MCF 10A (cell line): Measurements from ENCODE around the gene DICER1. TPM values are rescaled to one million over a fixed set of nuclear protein-coding genes. Genes with fewer than 3 reads are reported as not detected.

Experiments
- BruUV-seq: library from RNA; stranded (reverse); fragments of 400-500 nt; replicated peaks from 2 replicates; lab custom pipeline; 2021; lab: Mats Ljungman, UMichigan
- CTCF ChIA-PET: fragments of 300-600 bp; sonication (Branson Sonifier 250); formaldehyde crosslinking; extraction: SDS; loops from one replicate; lab custom pipeline; 2021; ENCODE audit warnings: antibody characterized with exemption, inconsistent platforms; lab: Yijun Ruan, JAX
- POLR2A ChIA-PET: fragments of 300-600, 350-650 bp; sonication (Branson Sonifier 250); formaldehyde crosslinking; extraction: SDS; loops from one replicate; lab custom pipeline; 2020; ENCODE audit warnings: antibody characterized with exemption, inconsistent platforms; lab: Yijun Ruan, JAX
- DNase-seq: peaks from one replicate; pipeline ENCODE4 v3.0.0-alpha.2; 2018; ENCODE audit not compliant: unreplicated experiment
- H3K27ac Mint-ChIP-seq: one replicate; pipeline ENCODE4 v1.8.0; 2022; ENCODE audit warnings: mild to moderate bottlenecking, low read depth, mixed read lengths; ENCODE audit not compliant: unreplicated experiment
- H3K27me3 Mint-ChIP-seq: one replicate; pipeline ENCODE4 v1.8.0; 2022; ENCODE audit warnings: mixed read lengths; ENCODE audit not compliant: insufficient read depth, unreplicated experiment
- H3K36me3 Mint-ChIP-seq: one replicate; pipeline ENCODE4 v1.8.0; 2022; ENCODE audit warnings: mild to moderate bottlenecking, moderate library complexity, mixed read lengths; ENCODE audit not compliant: insufficient read depth, unreplicated experiment
- H3K4me1 Mint-ChIP-seq: one replicate; pipeline ENCODE4 v1.8.0; 2022; ENCODE audit warnings: mixed read lengths; ENCODE audit not compliant: insufficient read depth, unreplicated experiment
- H3K4me3 Mint-ChIP-seq: one replicate; pipeline ENCODE4 v1.8.0; 2022; ENCODE audit warnings: mild to moderate bottlenecking, moderate library complexity, mixed read lengths; ENCODE audit not compliant: unreplicated experiment
- H3K9me3 Mint-ChIP-seq: one replicate; pipeline ENCODE4 v1.8.0; 2022; ENCODE audit warnings: mixed read lengths; ENCODE audit not compliant: unreplicated experiment
- intact Hi-C: fragments of 100-400 bp; cut with micrococcal nuclease; formaldehyde crosslinking; loops from 2 replicates; pipeline ENCODE4 v1.14.1; 2022
- total RNA-seq: library from RNA; stranded (reverse); gene quantifications from 2 replicates; pipeline ENCODE4 v1.2.3, GENCODE V29; 2022
- TF ChIP-seq, protein P1 (sequence below): fragments of 200-600 bp; IDR thresholded peaks from one replicate; pipeline ENCODE4 v1.8.0; 2022; ENCODE audit warnings: antibody characterized with exemption, mild to moderate bottlenecking; ENCODE audit not compliant: unreplicated experiment

Gene DICER1
- total RNA-seq, 1 experiment from 2014 or later: 35.6 TPM

DNA sequence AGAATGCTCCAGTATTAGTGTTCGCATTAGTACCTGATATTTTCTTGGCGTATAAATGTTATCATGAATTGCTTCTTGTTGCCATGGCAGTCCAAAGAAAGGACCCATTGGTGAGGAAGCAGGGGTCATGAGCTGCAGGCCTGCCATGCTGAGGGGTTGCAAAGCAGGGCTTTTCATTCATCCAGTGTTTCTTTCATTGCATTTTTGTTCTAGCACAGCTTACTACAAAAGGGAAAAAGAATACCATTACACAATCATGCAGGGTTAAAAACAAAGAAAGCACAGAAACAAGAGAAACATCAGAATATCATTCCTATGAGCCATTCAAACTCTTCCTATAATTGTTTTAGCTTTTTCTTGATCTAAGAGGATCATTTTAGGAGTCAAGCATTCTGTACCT is 24.0 kb downstream of the DICER1 start:
- Mint-ChIP-seq H3K36me3 (peaks cover 49% of the 10 kb centered on the region), H3K27me3 (no peaks in the 10 kb centered on the region), H3K27ac (peak overlapping the region; percentile 64), H3K9me3 (no peaks in the 10 kb centered on the region), H3K4me3 (no peak overlapping the region), H3K4me1 (peaks cover 24% of the 10 kb centered on the region)
- TF ChIP-seq, protein P1, sequence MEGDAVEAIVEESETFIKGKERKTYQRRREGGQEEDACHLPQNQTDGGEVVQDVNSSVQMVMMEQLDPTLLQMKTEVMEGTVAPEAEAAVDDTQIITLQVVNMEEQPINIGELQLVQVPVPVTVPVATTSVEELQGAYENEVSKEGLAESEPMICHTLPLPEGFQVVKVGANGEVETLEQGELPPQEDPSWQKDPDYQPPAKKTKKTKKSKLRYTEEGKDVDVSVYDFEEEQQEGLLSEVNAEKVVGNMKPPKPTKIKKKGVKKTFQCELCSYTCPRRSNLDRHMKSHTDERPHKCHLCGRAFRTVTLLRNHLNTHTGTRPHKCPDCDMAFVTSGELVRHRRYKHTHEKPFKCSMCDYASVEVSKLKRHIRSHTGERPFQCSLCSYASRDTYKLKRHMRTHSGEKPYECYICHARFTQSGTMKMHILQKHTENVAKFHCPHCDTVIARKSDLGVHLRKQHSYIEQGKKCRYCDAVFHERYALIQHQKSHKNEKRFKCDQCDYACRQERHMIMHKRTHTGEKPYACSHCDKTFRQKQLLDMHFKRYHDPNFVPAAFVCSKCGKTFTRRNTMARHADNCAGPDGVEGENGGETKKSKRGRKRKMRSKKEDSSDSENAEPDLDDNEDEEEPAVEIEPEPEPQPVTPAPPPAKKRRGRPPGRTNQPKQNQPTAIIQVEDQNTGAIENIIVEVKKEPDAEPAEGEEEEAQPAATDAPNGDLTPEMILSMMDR: no peak
- CTCF ChIA-PET: no interaction called here
- DNase-seq: no peak
- no TSS peak for BruUV-seq
- POLR2A ChIA-PET: no interaction called here
- intact Hi-C loops: no loop called here

DNA sequence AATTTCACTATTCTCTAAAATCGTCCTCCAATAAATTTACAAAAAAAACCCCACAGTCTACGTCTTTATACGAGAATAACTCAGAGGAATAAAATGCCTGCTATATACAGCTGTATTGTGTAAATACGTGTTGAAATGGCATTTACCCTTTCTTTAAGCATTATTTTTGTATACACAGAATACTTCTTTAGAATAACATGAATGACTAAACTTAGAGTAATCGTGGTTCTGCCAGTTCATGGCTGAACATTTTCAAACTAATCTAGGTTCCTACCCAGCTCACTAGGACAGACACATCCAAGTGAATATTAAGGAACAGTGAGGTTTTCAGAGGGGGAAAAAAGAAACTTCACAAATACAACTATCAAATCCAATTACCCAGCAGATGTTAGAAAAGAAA is 24.6 kb downstream of the DICER1 start:
- Mint-ChIP-seq H3K4me1 (peaks cover 24% of the 10 kb centered on the region), H3K36me3 (peaks cover 49% of the 10 kb centered on the region), H3K4me3 (no peak overlapping the region), H3K27ac (peak overlapping the region; percentile 64), H3K27me3 (no peaks in the 10 kb centered on the region), H3K9me3 (no peaks in the 10 kb centered on the region)
- no peak for DNase-seq
- ChIA-PET POLR2A (interaction anchor here (1.4 kb wide), 1 partner anchor 23 kb away, joined by 5 read pairs; no protein-coding TSS in a partner anchor), CTCF (interaction anchor here (0.7 to 0.8 kb wide), 2 partner anchors 299 to 826 kb away, joined by 3 read pairs; no protein-coding TSS in a partner anchor)
- intact Hi-C loops: no loop called here
- TF ChIP-seq, protein P1: no peak
- BruUV-seq: no TSS peak

DNA sequence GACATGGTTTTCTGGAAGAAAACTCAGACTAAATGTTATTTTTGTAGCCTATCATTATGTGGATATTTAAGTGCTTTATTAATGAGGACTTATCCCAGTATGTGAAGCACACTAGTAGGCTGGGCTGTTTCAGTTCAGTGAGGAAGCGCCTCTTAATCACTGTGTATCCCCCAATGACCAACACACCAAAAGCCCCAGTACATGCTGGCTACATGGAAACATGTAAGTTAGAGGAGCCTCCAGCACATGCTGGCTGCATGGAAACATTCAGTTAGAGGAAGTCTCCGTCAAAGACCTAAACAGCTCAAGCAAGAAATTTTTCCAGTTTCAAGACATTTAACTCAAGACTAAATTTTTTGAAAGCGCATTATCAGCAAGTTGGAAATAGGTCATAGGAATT is 26.8 kb downstream of the DICER1 start:
- no peak overlapping the region for H3K4me3 Mint-ChIP-seq
- POLR2A ChIA-PET: no interaction called here
- intact Hi-C loops: no loop called here
- peaks cover 18% of the 10 kb centered on the region for H3K4me1 Mint-ChIP-seq
- no peak overlapping the region for H3K27ac Mint-ChIP-seq
- H3K27me3 Mint-ChIP-seq: no peaks in the 10 kb centered on the region
- no peak for DNase-seq
- CTCF ChIA-PET: no interaction called here
- BruUV-seq: no TSS peak
- peaks cover 53% of the 10 kb centered on the region for H3K36me3 Mint-ChIP-seq
- TF ChIP-seq, protein P1: no peak
- H3K9me3 Mint-ChIP-seq: no peaks in the 10 kb centered on the region

DNA sequence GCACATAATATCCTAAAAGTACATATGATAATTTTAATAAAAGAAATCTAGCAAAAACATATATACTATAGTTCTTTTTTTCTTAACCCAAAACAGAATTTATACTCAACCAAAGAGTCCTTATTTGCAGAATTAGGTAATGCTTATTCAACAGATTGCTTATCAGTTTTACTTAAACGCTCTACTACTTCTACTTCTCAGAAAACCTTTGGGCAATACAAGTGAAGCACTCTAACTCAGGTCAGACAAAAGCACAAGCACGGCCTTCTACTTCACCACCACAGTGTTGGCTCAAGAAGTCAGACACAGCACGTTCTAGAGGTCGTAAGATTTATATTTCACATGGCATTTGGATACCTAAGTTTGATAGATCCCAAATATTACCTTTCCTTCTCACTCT is 29.2 kb downstream of the DICER1 start:
- Mint-ChIP-seq H3K27me3 (no peaks in the 10 kb centered on the region), H3K9me3 (no peaks in the 10 kb centered on the region), H3K27ac (no peak overlapping the region), H3K4me1 (peaks cover 1% of the 10 kb centered on the region), H3K4me3 (no peak overlapping the region), H3K36me3 (peaks cover 69% of the 10 kb centered on the region)
- intact Hi-C loops: no loop called here
- TF ChIP-seq, protein P1: no peak
- ChIA-PET CTCF (no interaction called here), POLR2A (no interaction called here)
- no peak for DNase-seq
- BruUV-seq: no TSS peak
